ENCODE measurements around the gene SPATA17. TPM values are rescaled to one million over a fixed set of nuclear protein-coding genes. Genes with fewer than 3 reads are reported as not detected.
A peak's percentile ranks its signal among the peaks of the same experiment; 100 is the strongest.

SPATA17 gene
- polyA plus RNA-seq, 1 of the 3 experiments (the other 2 are of a cell fraction), result 1.2 TPM

DNA sequence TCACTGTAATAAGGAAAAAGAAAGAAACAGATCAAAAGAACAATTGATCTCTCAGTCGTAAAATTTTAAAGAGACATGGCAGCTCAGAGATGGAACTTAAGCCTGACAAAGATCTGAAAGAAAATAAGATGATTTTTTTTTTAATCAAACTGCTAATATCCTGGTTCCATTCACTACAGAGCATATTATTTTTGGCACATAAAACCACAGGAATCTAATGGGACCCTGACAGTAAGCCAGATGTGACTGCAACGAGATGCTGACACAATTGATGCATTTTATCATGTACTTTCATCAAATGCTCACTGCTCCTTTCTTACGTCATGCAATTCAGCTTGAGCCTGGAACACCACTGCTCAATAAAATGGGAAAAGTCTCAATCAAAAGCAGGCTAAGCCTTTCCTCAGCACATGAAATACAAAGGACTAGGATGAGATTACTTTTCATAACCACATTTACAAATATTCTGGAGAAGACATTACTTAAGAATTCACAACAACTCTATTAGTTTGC, 16.9 kb upstream of the SPATA17 start:
- H3K9ac ChIP-seq, result no peak overlapping the region
- no peaks in the 10 kb centered on the region for H3K9me2 ChIP-seq
- no peak overlapping the region; a peak in 2 of 4 replicates for H3K27ac ChIP-seq (ENCODE audit: low read depth in 2 of 2, low read length in 1 of 2)
- no peaks in the 10 kb centered on the region for H4K20me1 ChIP-seq (ENCODE audit: insufficient read depth)
- peak; percentile 12 for DNase-seq
- no peak overlapping the region for H3K4me3 ChIP-seq (ENCODE audit: low read depth in 2 of 2, low read length in 1 of 2)
- TF ChIP-seq GATA2 (CRISPR knock-in tag; IDR thresholded peaks at IDR 0.05) (peak; percentile 62), FOSL2 (IDR thresholded peaks at IDR 0.05; ENCODE audit: borderline replicate concordance, low read depth) (no peak), JUND (IDR thresholded peaks at IDR 0.05) (no peak), TCF12 (IDR thresholded peaks at IDR 0.05) (peak; percentile 26; the same call in 1 of the 2 replicates), FOXM1 (IDR thresholded peaks at IDR 0.05; ENCODE audit: low read depth) (no peak), RXRA (IDR thresholded peaks at IDR 0.05; ENCODE audit: borderline replicate concordance, low read depth) (no peak), ELF1 (IDR thresholded peaks at IDR 0.05) (no peak), EZH2phosphoT487 (IDR thresholded peaks at IDR 0.05; ENCODE audit: borderline replicate concordance, low read depth) (no peak), POLR2AphosphoS5 (IDR thresholded peaks at IDR 0.05; ENCODE audit: low read depth, low read length) (no peak), RFX5 (IDR thresholded peaks at IDR 0.05; ENCODE audit: low read length) (no peak), NRF1 (IDR thresholded peaks at IDR 0.05; ENCODE audit: low read depth, low read length) (no peak), MEF2A (IDR thresholded peaks at IDR 0.05; ENCODE audit: borderline replicate concordance, low read depth) (no peak), FOXJ3 (CRISPR knock-in tag; IDR thresholded peaks at IDR 0.05) (no peak), NFIC (IDR thresholded peaks at IDR 0.05; ENCODE audit: borderline replicate concordance) (no peak), RCOR1 (IDR thresholded peaks at IDR 0.05; ENCODE audit: low read length) (peak; percentile 9; the same call in 1 of the 2 replicates)
- TF ChIP-seq, protein P1, sequence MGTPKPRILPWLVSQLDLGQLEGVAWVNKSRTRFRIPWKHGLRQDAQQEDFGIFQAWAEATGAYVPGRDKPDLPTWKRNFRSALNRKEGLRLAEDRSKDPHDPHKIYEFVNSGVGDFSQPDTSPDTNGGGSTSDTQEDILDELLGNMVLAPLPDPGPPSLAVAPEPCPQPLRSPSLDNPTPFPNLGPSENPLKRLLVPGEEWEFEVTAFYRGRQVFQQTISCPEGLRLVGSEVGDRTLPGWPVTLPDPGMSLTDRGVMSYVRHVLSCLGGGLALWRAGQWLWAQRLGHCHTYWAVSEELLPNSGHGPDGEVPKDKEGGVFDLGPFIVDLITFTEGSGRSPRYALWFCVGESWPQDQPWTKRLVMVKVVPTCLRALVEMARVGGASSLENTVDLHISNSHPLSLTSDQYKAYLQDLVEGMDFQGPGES (IDR thresholded peaks at IDR 0.05; ENCODE audit: low read depth, low read length), result no peak
- TF ChIP-seq, protein P2, sequence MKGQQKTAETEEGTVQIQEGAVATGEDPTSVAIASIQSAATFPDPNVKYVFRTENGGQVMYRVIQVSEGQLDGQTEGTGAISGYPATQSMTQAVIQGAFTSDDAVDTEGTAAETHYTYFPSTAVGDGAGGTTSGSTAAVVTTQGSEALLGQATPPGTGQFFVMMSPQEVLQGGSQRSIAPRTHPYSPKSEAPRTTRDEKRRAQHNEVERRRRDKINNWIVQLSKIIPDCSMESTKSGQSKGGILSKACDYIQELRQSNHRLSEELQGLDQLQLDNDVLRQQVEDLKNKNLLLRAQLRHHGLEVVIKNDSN (IDR thresholded peaks at IDR 0.05; ENCODE audit: borderline replicate concordance, low read depth), result no peak
- H2AFZ ChIP-seq (ENCODE audit: low read depth), result no peak overlapping the region
- H3K4me1 ChIP-seq (ENCODE audit: control insufficient read depth in 1 of 2, insufficient read depth in 2 of 2, low read depth in 1 of 2, low read length in 1 of 2), result peaks cover 5 to 9% of the 10 kb centered on the region in 2 experiments; a peak in 3 of 4 replicates
- ChIA-PET CTCF (interaction anchor here (0.6 kb wide), 1 partner anchor 565 kb away, joined by 3 read pairs; no protein-coding TSS in a partner anchor), POLR2A (interaction anchor here (0.6 to 2.0 kb wide), 2 partner anchors 17 to 374 kb away, joined by 3 to 7 read pairs; partner anchors contain the start of genes GPATCH2 and SPATA17)
- H3K27me3 ChIP-seq (ENCODE audit: insufficient read depth), result no peaks in the 10 kb centered on the region
- H3K36me3 ChIP-seq (replicated peaks in 1 of 2; ENCODE audit: control insufficient read depth in 1 of 2, insufficient read depth in 2 of 2, low read length in 1 of 2), result peaks cover 30 to 57% of the 10 kb centered on the region in 2 experiments
- H3K79me2 ChIP-seq (ENCODE audit: insufficient read depth), result peaks cover 34% of the 10 kb centered on the region
- H3K4me2 ChIP-seq, result no peak overlapping the region
- no peaks in the 10 kb centered on the region for H3F3A ChIP-seq (replicated peaks; ENCODE audit: insufficient read depth)
- 43% methylated on average over 3 of the region's 3 CpGs for WGBS (ENCODE audit: low lambda C conversion rate)
- H3K9me3 ChIP-seq, result no peaks in the 10 kb centered on the region

DNA sequence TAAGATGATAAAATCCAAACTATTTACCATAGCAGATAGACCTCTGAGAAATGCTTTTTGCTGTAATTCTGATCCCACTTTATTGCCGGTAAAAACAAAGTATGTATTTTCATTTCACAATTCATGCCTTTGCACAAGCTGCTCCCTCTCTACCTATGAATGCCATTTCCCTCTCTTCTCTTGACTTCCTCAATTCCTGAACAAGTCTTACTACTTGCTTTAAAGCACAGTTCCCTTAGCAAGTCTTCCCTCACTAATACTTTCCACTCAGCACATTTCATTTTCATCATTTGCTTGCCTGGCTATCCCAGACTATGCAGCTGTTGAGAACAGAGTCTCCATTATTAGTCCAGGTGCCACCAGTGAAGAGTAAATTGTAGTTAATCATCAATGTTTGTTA, 14.0 kb upstream of the SPATA17 start:
- peaks cover 56% of the 10 kb centered on the region for H3K79me2 ChIP-seq (ENCODE audit: insufficient read depth)
- H3K9me3 ChIP-seq, result no peaks in the 10 kb centered on the region
- no peaks in the 10 kb centered on the region for H3F3A ChIP-seq (replicated peaks; ENCODE audit: insufficient read depth)
- no peaks in the 10 kb centered on the region for H3K27me3 ChIP-seq (ENCODE audit: insufficient read depth)
- no peak for DNase-seq
- peaks cover 21 to 50% of the 10 kb centered on the region in 2 experiments for H3K36me3 ChIP-seq (replicated peaks in 1 of 2; ENCODE audit: control insufficient read depth in 1 of 2, insufficient read depth in 2 of 2, low read length in 1 of 2)
- WGBS (ENCODE audit: low lambda C conversion rate), result 92% methylated on average over 1 of the region's 1 CpG
- no peaks in the 10 kb centered on the region for H4K20me1 ChIP-seq (ENCODE audit: insufficient read depth)
- H3K9me2 ChIP-seq, result no peaks in the 10 kb centered on the region
- no peak overlapping the region for H3K9ac ChIP-seq
- ChIA-PET CTCF (no interaction called here), POLR2A (no interaction called here)
- no peak overlapping the region for H3K4me3 ChIP-seq (ENCODE audit: low read depth in 2 of 2, low read length in 1 of 2)
- H3K4me2 ChIP-seq, result no peak overlapping the region
- H3K27ac ChIP-seq (ENCODE audit: low read depth in 2 of 2, low read length in 1 of 2), result no peak overlapping the region
- peaks cover 5 to 9% of the 10 kb centered on the region in 2 experiments; a peak in 3 of 4 replicates for H3K4me1 ChIP-seq (ENCODE audit: control insufficient read depth in 1 of 2, insufficient read depth in 2 of 2, low read depth in 1 of 2, low read length in 1 of 2)
- no peak overlapping the region for H2AFZ ChIP-seq (ENCODE audit: low read depth)
- no peak for TF ChIP-seq JUND (IDR thresholded peaks at IDR 0.05)
- TF ChIP-seq RCOR1 (IDR thresholded peaks at IDR 0.05; ENCODE audit: low read length), result no peak
- no peak for TF ChIP-seq FOXM1 (IDR thresholded peaks at IDR 0.05; ENCODE audit: low read depth)
- TF ChIP-seq, protein P3, sequence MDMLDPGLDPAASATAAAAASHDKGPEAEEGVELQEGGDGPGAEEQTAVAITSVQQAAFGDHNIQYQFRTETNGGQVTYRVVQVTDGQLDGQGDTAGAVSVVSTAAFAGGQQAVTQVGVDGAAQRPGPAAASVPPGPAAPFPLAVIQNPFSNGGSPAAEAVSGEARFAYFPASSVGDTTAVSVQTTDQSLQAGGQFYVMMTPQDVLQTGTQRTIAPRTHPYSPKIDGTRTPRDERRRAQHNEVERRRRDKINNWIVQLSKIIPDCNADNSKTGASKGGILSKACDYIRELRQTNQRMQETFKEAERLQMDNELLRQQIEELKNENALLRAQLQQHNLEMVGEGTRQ (IDR thresholded peaks at IDR 0.05; ENCODE audit: borderline replicate concordance, low read depth, low read length), result no peak
- TF ChIP-seq, protein P2 (IDR thresholded peaks at IDR 0.05; ENCODE audit: borderline replicate concordance, low read depth), result no peak
- TF ChIP-seq, protein P4, sequence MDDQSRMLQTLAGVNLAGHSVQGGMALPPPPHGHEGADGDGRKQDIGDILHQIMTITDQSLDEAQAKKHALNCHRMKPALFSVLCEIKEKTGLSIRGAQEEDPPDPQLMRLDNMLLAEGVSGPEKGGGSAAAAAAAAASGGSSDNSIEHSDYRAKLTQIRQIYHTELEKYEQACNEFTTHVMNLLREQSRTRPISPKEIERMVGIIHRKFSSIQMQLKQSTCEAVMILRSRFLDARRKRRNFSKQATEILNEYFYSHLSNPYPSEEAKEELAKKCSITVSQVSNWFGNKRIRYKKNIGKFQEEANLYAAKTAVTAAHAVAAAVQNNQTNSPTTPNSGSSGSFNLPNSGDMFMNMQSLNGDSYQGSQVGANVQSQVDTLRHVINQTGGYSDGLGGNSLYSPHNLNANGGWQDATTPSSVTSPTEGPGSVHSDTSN (IDR thresholded peaks at IDR 0.05), result no peak
- TF ChIP-seq NRF1 (IDR thresholded peaks at IDR 0.05; ENCODE audit: low read depth, low read length), result no peak
- TF ChIP-seq, protein P1 (IDR thresholded peaks at IDR 0.05; ENCODE audit: low read depth, low read length), result no peak
- TF ChIP-seq GABPA (IDR thresholded peaks at IDR 0.05; ENCODE audit: low read depth), result no peak
- no peak for TF ChIP-seq RFX5 (IDR thresholded peaks at IDR 0.05; ENCODE audit: low read length)
- TF ChIP-seq NFIC (IDR thresholded peaks at IDR 0.05; ENCODE audit: borderline replicate concordance), result no peak
- no peak for TF ChIP-seq YY1 (IDR thresholded peaks at IDR 0.05; ENCODE audit: low read depth)
- no peak for TF ChIP-seq CHD2 (IDR thresholded peaks at IDR 0.05; ENCODE audit: low read length, partially characterized antibody)
